Measurements from ENCODE around the gene EFNA5. TPM values are rescaled to one million over a fixed set of nuclear protein-coding genes. Genes with fewer than 3 reads are reported as not detected.

The EFNA5 gene
- total RNA-seq, 1 donor from 2014 or later: 38.9 TPM

DNA sequence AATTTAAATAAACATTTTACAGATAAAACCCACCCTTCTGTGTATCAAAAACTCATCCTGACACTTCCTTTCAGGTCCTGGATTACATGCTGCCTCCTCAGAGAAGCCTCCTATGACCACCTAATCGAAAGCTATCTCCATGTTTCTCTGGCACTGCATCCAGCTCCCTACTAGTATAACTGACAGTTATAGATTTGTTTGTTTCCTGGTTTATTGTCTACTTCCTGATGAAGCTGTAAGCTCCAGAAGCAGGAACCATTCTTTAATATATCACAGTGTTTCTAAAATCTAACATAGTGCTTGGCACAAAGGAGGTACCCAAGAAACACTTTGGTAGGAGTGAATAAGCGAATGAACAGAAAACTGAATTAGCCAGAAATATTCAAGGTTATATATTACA, 270.4 kb downstream of the EFNA5 start:
- DNase-seq (ENCODE audit: low spot score): no peak
- Mint-ChIP-seq H3K9me3 (ENCODE audit: low read depth) (no peaks in the 10 kb centered on the region), H3K27ac (ENCODE audit: unreplicated experiment) (no peak overlapping the region), H3K4me1 (ENCODE audit: low read depth) (peaks cover 31% of the 10 kb centered on the region), H3K4me3 (ENCODE audit: unreplicated experiment) (no peak overlapping the region), H3K27me3 (ENCODE audit: low read depth) (no peaks in the 10 kb centered on the region), H3K36me3 (ENCODE audit: low read depth) (no peaks in the 10 kb centered on the region)
- TF ChIP-seq, protein P1, sequence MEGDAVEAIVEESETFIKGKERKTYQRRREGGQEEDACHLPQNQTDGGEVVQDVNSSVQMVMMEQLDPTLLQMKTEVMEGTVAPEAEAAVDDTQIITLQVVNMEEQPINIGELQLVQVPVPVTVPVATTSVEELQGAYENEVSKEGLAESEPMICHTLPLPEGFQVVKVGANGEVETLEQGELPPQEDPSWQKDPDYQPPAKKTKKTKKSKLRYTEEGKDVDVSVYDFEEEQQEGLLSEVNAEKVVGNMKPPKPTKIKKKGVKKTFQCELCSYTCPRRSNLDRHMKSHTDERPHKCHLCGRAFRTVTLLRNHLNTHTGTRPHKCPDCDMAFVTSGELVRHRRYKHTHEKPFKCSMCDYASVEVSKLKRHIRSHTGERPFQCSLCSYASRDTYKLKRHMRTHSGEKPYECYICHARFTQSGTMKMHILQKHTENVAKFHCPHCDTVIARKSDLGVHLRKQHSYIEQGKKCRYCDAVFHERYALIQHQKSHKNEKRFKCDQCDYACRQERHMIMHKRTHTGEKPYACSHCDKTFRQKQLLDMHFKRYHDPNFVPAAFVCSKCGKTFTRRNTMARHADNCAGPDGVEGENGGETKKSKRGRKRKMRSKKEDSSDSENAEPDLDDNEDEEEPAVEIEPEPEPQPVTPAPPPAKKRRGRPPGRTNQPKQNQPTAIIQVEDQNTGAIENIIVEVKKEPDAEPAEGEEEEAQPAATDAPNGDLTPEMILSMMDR (IDR thresholded peaks at IDR 0.05): no peak

DNA sequence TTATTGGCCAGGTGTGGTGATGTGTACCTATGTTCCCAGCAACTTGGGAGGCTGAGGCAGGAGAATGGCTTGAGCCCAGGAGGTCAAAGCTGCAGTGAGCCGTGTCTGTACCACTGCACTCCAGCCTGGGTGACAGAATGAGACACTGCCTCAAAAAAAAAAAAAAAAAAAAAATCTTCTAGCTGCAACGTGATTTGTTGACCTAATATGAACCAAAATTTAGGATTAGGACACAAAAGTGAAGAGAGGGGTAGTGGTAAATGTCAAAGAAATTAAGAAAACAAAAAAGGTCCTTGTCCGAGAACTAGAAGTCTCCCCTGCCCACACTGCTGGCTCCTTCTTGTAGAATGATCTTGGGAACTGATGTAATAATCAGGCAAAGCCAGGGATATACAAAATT, 272.0 kb downstream of the EFNA5 start:
- Mint-ChIP-seq H3K36me3 (ENCODE audit: low read depth) (no peaks in the 10 kb centered on the region), H3K27ac (ENCODE audit: unreplicated experiment) (no peak overlapping the region), H3K27me3 (ENCODE audit: low read depth) (no peaks in the 10 kb centered on the region), H3K4me3 (ENCODE audit: unreplicated experiment) (no peak overlapping the region), H3K4me1 (ENCODE audit: low read depth) (peaks cover 31% of the 10 kb centered on the region), H3K9me3 (ENCODE audit: low read depth) (no peaks in the 10 kb centered on the region)
- DNase-seq (ENCODE audit: low spot score): no peak
- TF ChIP-seq, protein P1 (IDR thresholded peaks at IDR 0.05): no peak

DNA sequence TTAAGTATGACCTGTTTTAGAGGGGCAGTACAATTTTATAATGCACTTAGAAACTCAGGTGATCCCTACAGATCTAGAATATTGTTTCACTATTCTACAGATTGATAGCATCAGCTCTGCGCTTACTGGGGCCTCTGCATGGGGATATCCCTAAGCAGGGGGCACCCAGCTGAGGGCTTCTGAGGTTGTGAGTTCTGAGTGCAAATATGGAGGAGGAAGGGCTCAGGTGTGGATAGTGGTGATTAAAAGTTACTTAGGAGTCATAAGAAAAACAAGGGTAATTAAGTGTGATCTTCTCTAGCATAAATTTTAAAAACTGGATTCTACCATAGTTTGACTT, 274.4 kb downstream of the EFNA5 start:
- Mint-ChIP-seq H3K4me3 (ENCODE audit: unreplicated experiment) (no peak overlapping the region), H3K36me3 (ENCODE audit: low read depth) (no peaks in the 10 kb centered on the region), H3K27me3 (ENCODE audit: low read depth) (no peaks in the 10 kb centered on the region), H3K4me1 (ENCODE audit: low read depth) (peaks cover 21% of the 10 kb centered on the region), H3K27ac (ENCODE audit: unreplicated experiment) (no peak overlapping the region), H3K9me3 (ENCODE audit: low read depth) (no peaks in the 10 kb centered on the region)
- TF ChIP-seq, protein P1 (IDR thresholded peaks at IDR 0.05): no peak
- no peak for DNase-seq (ENCODE audit: low spot score)

DNA sequence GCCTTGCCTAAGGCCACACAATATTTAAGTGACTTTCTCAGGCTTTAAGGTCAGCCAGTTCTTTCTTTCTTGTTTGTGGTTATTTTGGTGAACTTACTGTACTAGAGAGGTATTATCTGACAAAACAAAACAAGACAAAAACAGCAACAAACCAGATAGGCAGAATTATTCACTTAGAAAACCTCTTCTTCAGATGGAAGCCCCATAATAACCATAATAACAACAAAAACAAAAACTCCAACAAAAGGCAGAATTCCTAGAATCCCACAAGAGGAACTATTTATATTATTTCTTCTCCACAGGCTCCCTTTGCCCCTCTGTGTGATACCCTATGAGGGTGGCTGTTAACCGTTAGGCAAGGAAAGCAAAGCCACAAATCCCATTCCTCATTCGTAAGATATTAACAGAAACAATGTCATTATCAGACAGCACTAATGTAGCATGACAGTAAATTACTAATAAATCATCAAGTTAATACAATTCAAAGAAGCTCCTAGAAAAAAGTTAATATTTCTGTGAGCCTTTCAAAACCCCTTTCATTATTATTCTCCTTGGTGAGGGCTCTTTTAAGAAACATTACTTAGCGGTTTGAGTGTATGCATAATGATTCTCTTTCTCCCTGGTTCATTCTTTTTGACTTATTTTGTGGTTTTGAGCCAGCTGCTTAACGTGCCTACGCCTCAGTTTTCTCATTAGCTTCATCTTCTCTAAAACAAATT, 274.9 kb downstream of the EFNA5 start:
- Mint-ChIP-seq H3K36me3 (ENCODE audit: low read depth) (no peaks in the 10 kb centered on the region), H3K27me3 (ENCODE audit: low read depth) (no peaks in the 10 kb centered on the region), H3K4me1 (ENCODE audit: low read depth) (peaks cover 21% of the 10 kb centered on the region), H3K27ac (ENCODE audit: unreplicated experiment) (no peak overlapping the region), H3K9me3 (ENCODE audit: low read depth) (no peaks in the 10 kb centered on the region), H3K4me3 (ENCODE audit: unreplicated experiment) (no peak overlapping the region)
- no peak for DNase-seq (ENCODE audit: low spot score)
- TF ChIP-seq, protein P1 (IDR thresholded peaks at IDR 0.05): no peak

DNA sequence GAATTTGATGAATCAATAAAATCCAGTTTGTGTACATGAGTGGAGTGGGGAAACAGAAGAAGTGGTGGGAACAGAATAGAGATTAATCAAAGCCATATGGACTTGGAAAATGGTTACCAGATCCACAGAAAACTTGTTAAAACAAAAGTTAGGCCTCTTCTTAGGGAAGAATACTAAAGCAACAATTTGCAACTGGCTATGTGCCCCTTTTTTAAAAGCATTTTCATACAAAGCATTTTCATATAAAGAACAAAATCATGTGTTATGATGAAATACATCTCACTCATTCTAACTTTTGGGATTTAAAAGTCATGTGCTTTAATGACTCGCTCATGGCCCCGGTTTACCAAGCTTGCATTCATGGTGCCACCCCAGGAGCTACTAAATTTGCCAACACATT, 276.9 kb downstream of the EFNA5 start:
- no peak overlapping the region for H3K27ac Mint-ChIP-seq (ENCODE audit: unreplicated experiment)
- H3K4me1 Mint-ChIP-seq (ENCODE audit: low read depth): peaks cover 27% of the 10 kb centered on the region

More for the DNA sequence above, 276.9 kb downstream of the EFNA5 start:
- TF ChIP-seq, protein P1 (IDR thresholded peaks at IDR 0.05): no peak
- DNase-seq (ENCODE audit: low spot score): no peak
- H3K4me3 Mint-ChIP-seq (ENCODE audit: unreplicated experiment): no peak overlapping the region
- H3K36me3 Mint-ChIP-seq (ENCODE audit: low read depth): no peaks in the 10 kb centered on the region
- no peaks in the 10 kb centered on the region for H3K27me3 Mint-ChIP-seq (ENCODE audit: low read depth)
- no peaks in the 10 kb centered on the region for H3K9me3 Mint-ChIP-seq (ENCODE audit: low read depth)
